GM18498 (cell line): ENCODE measurements around the gene ITPRIP.

Experiments
- ATAC-seq: cut with Tn5 transposase; IDR thresholded peaks from one replicate; pipeline ENCODE4 v1.9.1; 2021; ENCODE audit warnings: mild to moderate bottlenecking, moderate library complexity; ENCODE audit not compliant: unreplicated experiment

ITPRIP gene

GRCh38 chr10:104342941-104343411 is 4.7 kb upstream of the ITPRIP start:
- ATAC-seq, result no peak

- no peak for ATAC-seq
These were observed 2.4 kb upstream of the ITPRIP start for GRCh38 chr10:104340641-104341040.

GRCh38 chr10:104340111-104340526 is 1.9 kb upstream of the ITPRIP start:
- no peak for ATAC-seq

GRCh38 chr10:104339469-104340110 is 1.3 kb upstream of the ITPRIP start:
- ATAC-seq, result no peak

GRCh38 chr10:104337521-104337984 is 712 bp downstream of the ITPRIP start:
- peak; percentile 50 for ATAC-seq

GRCh38 chr10:104336821-104337467 is 1.3 kb downstream of the ITPRIP start:
- ATAC-seq, result peak; percentile 38

GRCh38 chr10:104334965-104335650 is 3.2 kb downstream of the ITPRIP start:
- ATAC-seq, result no peak

GRCh38 chr10:104334561-104334960 is 3.7 kb downstream of the ITPRIP start:
- no peak for ATAC-seq

GRCh38 chr10:104333728-104334373 is 4.4 kb downstream of the ITPRIP start:
- ATAC-seq, result no peak

GRCh38 chr10:104333032-104333727 is 5.1 kb downstream of the ITPRIP start:
- ATAC-seq, result no peak

GRCh38 chr10:104332243-104333031 is 5.8 kb downstream of the ITPRIP start:
- ATAC-seq, result no peak

GRCh38 chr10:104331208-104331838 is 6.9 kb downstream of the ITPRIP start:
- ATAC-seq, result no peak

- no peak for ATAC-seq
These were observed 7.8 kb downstream of the ITPRIP start for GRCh38 chr10:104330168-104331110.

- no peak for ATAC-seq
These were observed 8.5 kb downstream of the ITPRIP start for GRCh38 chr10:104329735-104330134.

GRCh38 chr10:104328896-104329710 is 9.2 kb downstream of the ITPRIP start:
- peak; percentile 53 for ATAC-seq

- ATAC-seq, result no peak
These were observed 9.7 kb downstream of the ITPRIP start for GRCh38 chr10:104328646-104328895.

GRCh38 chr10:104327745-104328645 is 10.3 kb downstream of the ITPRIP start:
- ATAC-seq, result no peak
